Right lobe of liver (tissue), 4 donors: ENCODE measurements around the gene TMEM176A.

Experiments
- POLR2A ChIP-seq: fragments of 450-650 bp; IDR thresholded peaks from one replicate; pipeline ENCODE4 v1.6.1; 2017; ENCODE audit warnings: antibody characterized with exemption, mild to moderate bottlenecking
- TF ChIP-seq, protein P1 (sequence below), 4 donors: fragments of 200-600 bp in 3 of 4; fragments of 450-650 bp in 1 of 4; IDR thresholded peaks; one replicate each; pipeline versions ENCODE4 v1.5.1 to v1.8.0; 2016 to 2022; ENCODE audit warnings: antibody characterized with exemption in 4 of 4, mild to moderate bottlenecking in 2 of 4
- donor health status: DM: no; HTN: no; CAD: no.
- donor health status: DM: no; HTN: no; CAD: no.
- donor health status: DM: no; HTN: yes; CAD: no.

- TF ChIP-seq, protein P1, sequence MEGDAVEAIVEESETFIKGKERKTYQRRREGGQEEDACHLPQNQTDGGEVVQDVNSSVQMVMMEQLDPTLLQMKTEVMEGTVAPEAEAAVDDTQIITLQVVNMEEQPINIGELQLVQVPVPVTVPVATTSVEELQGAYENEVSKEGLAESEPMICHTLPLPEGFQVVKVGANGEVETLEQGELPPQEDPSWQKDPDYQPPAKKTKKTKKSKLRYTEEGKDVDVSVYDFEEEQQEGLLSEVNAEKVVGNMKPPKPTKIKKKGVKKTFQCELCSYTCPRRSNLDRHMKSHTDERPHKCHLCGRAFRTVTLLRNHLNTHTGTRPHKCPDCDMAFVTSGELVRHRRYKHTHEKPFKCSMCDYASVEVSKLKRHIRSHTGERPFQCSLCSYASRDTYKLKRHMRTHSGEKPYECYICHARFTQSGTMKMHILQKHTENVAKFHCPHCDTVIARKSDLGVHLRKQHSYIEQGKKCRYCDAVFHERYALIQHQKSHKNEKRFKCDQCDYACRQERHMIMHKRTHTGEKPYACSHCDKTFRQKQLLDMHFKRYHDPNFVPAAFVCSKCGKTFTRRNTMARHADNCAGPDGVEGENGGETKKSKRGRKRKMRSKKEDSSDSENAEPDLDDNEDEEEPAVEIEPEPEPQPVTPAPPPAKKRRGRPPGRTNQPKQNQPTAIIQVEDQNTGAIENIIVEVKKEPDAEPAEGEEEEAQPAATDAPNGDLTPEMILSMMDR (IDR thresholded peaks at IDR 0.05), result no peak
- TF ChIP-seq POLR2A, result no peak
These were observed 48.1 kb downstream of the TMEM176A start for GRCh38 chr7:150848561-150849115.
